K562 (cell line): ENCODE data around the gene PNMA8C. TPM values are rescaled to one million over a fixed set of nuclear protein-coding genes. Genes with fewer than 3 reads are reported as not detected.

Experiments used
- ATAC-seq: fragments of 200-7000 bp; cut with Tn5 transposase; 3 replicates; pipeline ENCODE4 v1.9.1; 2020; ENCODE audit warnings: moderate library complexity
- BruUV-seq: library from RNA; stranded (reverse); fragments of 400-500 nt; replicated peaks from 2 replicates; lab custom pipeline; 2021; lab: Mats Ljungman, UMichigan
- CTCF ChIA-PET: fragments of 300-600 bp; formaldehyde crosslinking; extraction: SDS; loops from one replicate; lab custom pipeline; 2021; ENCODE audit warnings: low intra/inter-chr PET ratio; lab: Yijun Ruan, JAX
- POLR2A ChIA-PET: fragments of 300-600, 350-650 bp; sonication (Branson Sonifier 250); formaldehyde crosslinking; extraction: SDS; loops from one replicate; lab custom pipeline; 2021; ENCODE audit warnings: antibody characterized with exemption, inconsistent platforms; lab: Yijun Ruan, JAX
- DNase-seq, 4 experiments: peaks; one replicate each; pipeline versions ENCODE4 v3.0.0 to v3.0.0-alpha.2; 2011 to 2018; ENCODE audit warnings: low spot score in 3 of 4, mixed read lengths in 3 of 4; ENCODE audit errors: extremely low read depth in 1 of 4
- FAIRE-seq: peaks from 2 replicates; lab custom pipeline; 2011; peaks lifted over from hg19 to GRCh38; lab: Jason Lieb, UNC
- H2AFZ ChIP-seq: 2 replicates; pipeline ENCODE4 v1.6.0; 2011; ENCODE audit warnings: low read depth, low read length, control low read depth, inconsistent platforms
- H3K27ac ChIP-seq: fragments of 200-600 bp; 3 replicates; pipeline ENCODE4 v1.8.0; 2011; ENCODE audit warnings: low read depth, mild to moderate bottlenecking, control low read depth, inconsistent platforms, low read length, moderate library complexity, mixed read lengths; ENCODE audit errors: extremely low read depth
- H3K27me3 ChIP-seq, 2 experiments: fragments of 300-600 bp in 1 of 2; 2 replicates in 1 of 2; 3 replicates in 1 of 2; pipeline versions ENCODE4 v1.6.0 to v1.8.0; 2011; ENCODE audit warnings: inconsistent platforms in 2 of 2, low read length in 2 of 2, mild to moderate bottlenecking in 1 of 2, mixed read lengths in 1 of 2, moderate library complexity in 1 of 2; ENCODE audit not compliant: control insufficient read depth in 2 of 2, insufficient read depth in 2 of 2
- H3K36me3 ChIP-seq: fragments of 300-600 bp; 3 replicates; pipeline ENCODE4 v1.8.0; 2011; ENCODE audit warnings: mild to moderate bottlenecking, low read length, inconsistent platforms; ENCODE audit not compliant: control insufficient read depth, insufficient read depth
- H3K4me1 ChIP-seq, 2 experiments: fragments of 200-600 bp in 1 of 2; replicated peaks in 1 of 2; 2 replicates in 1 of 2; 3 replicates in 1 of 2; pipeline versions ENCODE4 v1.5.1 to v1.8.0; 2011; ENCODE audit warnings: inconsistent platforms in 2 of 2, low read length in 2 of 2, mild to moderate bottlenecking in 1 of 2, mixed read lengths in 1 of 2, moderate library complexity in 1 of 2; ENCODE audit not compliant: control insufficient read depth in 2 of 2, insufficient read depth in 2 of 2
- H3K4me2 ChIP-seq: 2 replicates; pipeline ENCODE4 v1.6.1; 2011; ENCODE audit warnings: low read length, control low read depth, inconsistent platforms, mixed read lengths; ENCODE audit not compliant: insufficient read depth
- H3K4me3 ChIP-seq: fragments of 200-600 bp; sonication (generic), shearing (Covaris generic); 2 replicates; pipeline ENCODE4 v1.5.1; 2016; ENCODE audit warnings: control low read depth, inconsistent platforms
- H3K79me2 ChIP-seq: fragments of 200-600 bp; 3 replicates; pipeline ENCODE4 v1.8.0; 2011; ENCODE audit warnings: low read length, inconsistent platforms; ENCODE audit not compliant: control insufficient read depth, insufficient read depth
- H3K9ac ChIP-seq, 2 experiments: 2 replicates each; pipeline versions ENCODE4 v1.6.0 to v1.6.1; 2011; ENCODE audit warnings: low read depth in 2 of 2, low read length in 2 of 2, control low read depth in 1 of 2, inconsistent platforms in 1 of 2, mild to moderate bottlenecking in 1 of 2, mixed read lengths in 1 of 2; ENCODE audit not compliant: insufficient read depth in 1 of 2
- H3K9me1 ChIP-seq: one replicate; pipeline ENCODE4 v1.6.0; 2011; ENCODE audit warnings: inconsistent platforms, mild to moderate bottlenecking, low read length, moderate library complexity; ENCODE audit not compliant: control insufficient read depth, insufficient read depth
- H3K9me3 ChIP-seq: replicated peaks from 2 replicates; pipeline ENCODE4 v1.5.1; 2011; ENCODE audit warnings: low read depth, low read length, inconsistent platforms; ENCODE audit not compliant: control insufficient read depth, insufficient read depth
- H4K20me1 ChIP-seq: replicated peaks from 2 replicates; pipeline ENCODE4 v1.6.1; 2011; ENCODE audit warnings: low read length, inconsistent platforms, mixed read lengths; ENCODE audit not compliant: control insufficient read depth, insufficient read depth
- GABPB1 ChIP-seq: sonication (generic); formaldehyde crosslinking; IDR thresholded peaks from 2 replicates; pipeline ENCODE4 v1.8.0; 2022; ENCODE audit warnings: mild to moderate bottlenecking, missing genetic modification reagents
- GATAD2B ChIP-seq: fragments of 450-650 bp; IDR thresholded peaks from 2 replicates; pipeline ENCODE4 v1.6.1; 2017; ENCODE audit warnings: mild to moderate bottlenecking, borderline replicate concordance
- HDAC1 ChIP-seq, 2 experiments: fragments of 450-650 bp; IDR thresholded peaks; 2 replicates each; pipeline ENCODE4 v1.6.1; 2016 to 2017; ENCODE audit warnings: inconsistent platforms in 1 of 2, mild to moderate bottlenecking in 1 of 2, moderate library complexity in 1 of 2
- HNRNPH1 ChIP-seq: fragments of 200-400 bp; formaldehyde crosslinking; optimal IDR thresholded peaks from 2 replicates; pipeline ENCODE3; 2017; ENCODE audit warnings: low read depth, mild to moderate bottlenecking, low read length, moderate library complexity
- PRPF4 ChIP-seq: fragments of 200-400 bp; formaldehyde crosslinking; IDR thresholded peaks from one replicate; pipeline ENCODE4 v1.6.1; 2017; ENCODE audit warnings: low read length, low read depth, mild to moderate bottlenecking; ENCODE audit not compliant: insufficient read depth, poor library complexity, severe bottlenecking
- RB1 ChIP-seq: fragments of 450-650 bp; IDR thresholded peaks from 2 replicates; pipeline ENCODE4 v1.6.1; 2017; ENCODE audit warnings: low read depth, mild to moderate bottlenecking
- ZNF583 ChIP-seq: fragments of 250-450 bp; sonication (Bioruptor Pico); IDR thresholded peaks from 2 replicates; pipeline ENCODE4 v1.4.0; 2020
- WGBS: fragments of 100-300 bp; shearing (Covaris generic); methylation state at CpG from one replicate; pipeline ENCODE4 v1.1.6; 2016; ENCODE audit warnings: low coverage, mixed read lengths; ENCODE audit not compliant: insufficient coverage; ENCODE audit errors: missing lambda C conversion rate; 5-methylcytosine and 5-hydroxymethylcytosine counted together
- in situ Hi-C: fragments of 300-500 bp; cut with MboI; formaldehyde crosslinking; loops from 4 replicates; pipeline ENCODE4 v1.15.0; 2018; ENCODE audit warnings: inconsistent platforms, mixed read lengths
- intact Hi-C: fragments of 100-400 bp; cut with micrococcal nuclease; formaldehyde crosslinking; loops from 2 replicates; pipeline ENCODE4 v1.14.2; 2022
- polyA plus RNA-seq, 8 experiments: library from polyadenylated mRNA; depleted of rRNA in 4 of 8; stranded (reverse) in 5 of 8; unstranded in 3 of 8; fragments of >200 nt; fragmentation: Nextera tagmentation in 2 of 8; fragmentation: Illumina TruSeq in 1 of 8; extraction: Ambion mirVana in 2 of 8; extraction: Trizol in 1 of 8; gene quantifications; 2 replicates each; pipeline versions ENCODE4 v1.2.1 to v1.2.3, GENCODE V29; 2011 to 2014; ENCODE audit warnings: inconsistent platforms in 1 of 8, missing spikeins in 1 of 8
- total RNA-seq, 7 experiments: library from RNA; depleted of rRNA in 6 of 7; stranded (reverse); fragments of >200 nt in 6 of 7; fragmentation: Illumina TruSeq in 2 of 7; extraction: Trizol in 2 of 7; gene quantifications; 2 replicates each; pipeline versions ENCODE4 v1.2.1 to v1.2.3, GENCODE V29; 2011 to 2021; ENCODE audit warnings: low replicate concordance in 1 of 7
- TF ChIP-seq, protein P1 (sequence below), 2 experiments: fragments of 450-650 bp in 1 of 2; sonication (generic) in 1 of 2; formaldehyde crosslinking in 1 of 2; IDR thresholded peaks; 2 replicates each; pipeline versions ENCODE4 v1.7.1 to v1.9.0; 2016 to 2022; ENCODE audit warnings: inconsistent platforms in 1 of 2, mild to moderate bottlenecking in 1 of 2, missing genetic modification reagents in 1 of 2
- TF ChIP-seq, protein P2 (sequence below): fragments of 250-450 bp; sonication (Bioruptor Pico); IDR thresholded peaks from 2 replicates; pipeline ENCODE4 v1.5.0; 2021
- TF ChIP-seq, protein P3 (sequence below): fragments of 250-450 bp; sonication (Bioruptor Pico); IDR thresholded peaks from 2 replicates; pipeline ENCODE4 v1.8.0; 2022; ENCODE audit warnings: inconsistent platforms, mild to moderate bottlenecking, moderate library complexity, borderline replicate concordance
- TF ChIP-seq, protein P4 (sequence below): fragments of 250-450 bp; sonication (Bioruptor Pico); IDR thresholded peaks from 2 replicates; pipeline ENCODE4 v1.6.1; 2021; ENCODE audit warnings: mild to moderate bottlenecking

The PNMA8C gene
- total and polyA plus RNA-seq, 9 of the 15 experiments (the other 6 are each of a cell fraction or from before 2014, with no cell fraction given), result 0.04 to 0.05 (median 0.05) TPM; not detected in 6

DNA sequence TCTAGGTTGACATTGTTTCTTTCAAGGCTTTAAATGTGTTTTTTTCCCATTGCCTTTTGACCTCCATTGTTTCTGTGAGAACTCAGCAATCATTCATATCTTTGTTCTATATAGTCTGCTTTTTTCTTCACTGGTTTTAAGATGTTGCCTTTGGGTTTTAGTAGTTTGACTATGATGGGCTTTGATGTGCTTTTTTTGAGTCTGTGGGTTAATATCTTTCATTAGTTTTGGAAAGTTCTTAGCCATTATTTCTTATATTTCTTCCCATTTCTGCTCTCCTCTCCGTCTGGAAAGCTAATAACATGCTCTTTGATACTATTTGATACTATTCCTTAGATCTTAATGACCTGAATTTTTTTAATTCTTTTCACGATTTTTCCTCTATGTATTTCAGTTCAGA lies 48.0 kb downstream of the PNMA8C start:
- in situ Hi-C loops (loop anchor here (5.0 kb wide), 1 partner anchor 98 kb away; no protein-coding TSS in a partner anchor), intact Hi-C loops (no loop called here)
- ChIA-PET CTCF (no interaction called here), POLR2A (no interaction called here)
- no TSS peak for BruUV-seq
- H3K27me3 ChIP-seq, result no peaks in the 10 kb centered on the region
- H3K9me1 ChIP-seq, result no peaks in the 10 kb centered on the region
- no peaks in the 10 kb centered on the region for H4K20me1 ChIP-seq
- H3K9ac ChIP-seq, result no peak overlapping the region
- H2AFZ ChIP-seq, result no peak overlapping the region
- FAIRE-seq, result no peak
- H3K36me3 ChIP-seq, result peaks cover 93% of the 10 kb centered on the region
- H3K27ac ChIP-seq, result no peak overlapping the region
- H3K4me1 ChIP-seq, result no peaks in the 10 kb centered on the region
- DNase-seq, result no peak
- no peak overlapping the region for H3K4me2 ChIP-seq
- H3K79me2 ChIP-seq, result 0 out of 3 replicates have a peak, but pooled peaks cover 3% of the 10 kb centered on the region
- no peaks in the 10 kb centered on the region for H3K9me3 ChIP-seq
- TF ChIP-seq HNRNPH1 (no peak), RB1 (no peak), PRPF4 (no peak), ZNF583 (CRISPR knock-in tag) (no peak), GATAD2B (no peak), HDAC1 (IDR thresholded peaks at IDR 0.05) (no peak), GABPB1 (CRISPR knock-in tag) (no peak)
- TF ChIP-seq, protein P1, sequence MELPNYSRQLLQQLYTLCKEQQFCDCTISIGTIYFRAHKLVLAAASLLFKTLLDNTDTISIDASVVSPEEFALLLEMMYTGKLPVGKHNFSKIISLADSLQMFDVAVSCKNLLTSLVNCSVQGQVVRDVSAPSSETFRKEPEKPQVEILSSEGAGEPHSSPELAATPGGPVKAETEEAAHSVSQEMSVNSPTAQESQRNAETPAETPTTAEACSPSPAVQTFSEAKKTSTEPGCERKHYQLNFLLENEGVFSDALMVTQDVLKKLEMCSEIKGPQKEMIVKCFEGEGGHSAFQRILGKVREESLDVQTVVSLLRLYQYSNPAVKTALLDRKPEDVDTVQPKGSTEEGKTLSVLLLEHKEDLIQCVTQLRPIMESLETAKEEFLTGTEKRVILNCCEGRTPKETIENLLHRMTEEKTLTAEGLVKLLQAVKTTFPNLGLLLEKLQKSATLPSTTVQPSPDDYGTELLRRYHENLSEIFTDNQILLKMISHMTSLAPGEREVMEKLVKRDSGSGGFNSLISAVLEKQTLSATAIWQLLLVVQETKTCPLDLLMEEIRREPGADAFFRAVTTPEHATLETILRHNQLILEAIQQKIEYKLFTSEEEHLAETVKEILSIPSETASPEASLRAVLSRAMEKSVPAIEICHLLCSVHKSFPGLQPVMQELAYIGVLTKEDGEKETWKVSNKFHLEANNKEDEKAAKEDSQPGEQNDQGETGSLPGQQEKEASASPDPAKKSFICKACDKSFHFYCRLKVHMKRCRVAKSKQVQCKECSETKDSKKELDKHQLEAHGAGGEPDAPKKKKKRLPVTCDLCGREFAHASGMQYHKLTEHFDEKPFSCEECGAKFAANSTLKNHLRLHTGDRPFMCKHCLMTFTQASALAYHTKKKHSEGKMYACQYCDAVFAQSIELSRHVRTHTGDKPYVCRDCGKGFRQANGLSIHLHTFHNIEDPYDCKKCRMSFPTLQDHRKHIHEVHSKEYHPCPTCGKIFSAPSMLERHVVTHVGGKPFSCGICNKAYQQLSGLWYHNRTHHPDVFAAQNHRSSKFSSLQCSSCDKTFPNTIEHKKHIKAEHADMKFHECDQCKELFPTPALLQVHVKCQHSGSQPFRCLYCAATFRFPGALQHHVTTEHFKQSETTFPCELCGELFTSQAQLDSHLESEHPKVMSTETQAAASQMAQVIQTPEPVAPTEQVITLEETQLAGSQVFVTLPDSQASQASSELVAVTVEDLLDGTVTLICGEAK (IDR thresholded peaks at IDR 0.05), result no peak
- TF ChIP-seq, protein P1 (CRISPR knock-in tag; IDR thresholded peaks at IDR 0.05), result no peak
- TF ChIP-seq, protein P2, sequence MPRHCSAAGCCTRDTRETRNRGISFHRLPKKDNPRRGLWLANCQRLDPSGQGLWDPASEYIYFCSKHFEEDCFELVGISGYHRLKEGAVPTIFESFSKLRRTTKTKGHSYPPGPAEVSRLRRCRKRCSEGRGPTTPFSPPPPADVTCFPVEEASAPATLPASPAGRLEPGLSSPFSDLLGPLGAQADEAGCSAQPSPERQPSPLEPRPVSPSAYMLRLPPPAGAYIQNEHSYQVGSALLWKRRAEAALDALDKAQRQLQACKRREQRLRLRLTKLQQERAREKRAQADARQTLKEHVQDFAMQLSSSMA (CRISPR knock-in tag), result no peak
- TF ChIP-seq, protein P3, sequence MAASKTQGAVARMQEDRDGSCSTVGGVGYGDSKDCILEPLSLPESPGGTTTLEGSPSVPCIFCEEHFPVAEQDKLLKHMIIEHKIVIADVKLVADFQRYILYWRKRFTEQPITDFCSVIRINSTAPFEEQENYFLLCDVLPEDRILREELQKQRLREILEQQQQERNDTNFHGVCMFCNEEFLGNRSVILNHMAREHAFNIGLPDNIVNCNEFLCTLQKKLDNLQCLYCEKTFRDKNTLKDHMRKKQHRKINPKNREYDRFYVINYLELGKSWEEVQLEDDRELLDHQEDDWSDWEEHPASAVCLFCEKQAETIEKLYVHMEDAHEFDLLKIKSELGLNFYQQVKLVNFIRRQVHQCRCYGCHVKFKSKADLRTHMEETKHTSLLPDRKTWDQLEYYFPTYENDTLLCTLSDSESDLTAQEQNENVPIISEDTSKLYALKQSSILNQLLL, result no peak
- TF ChIP-seq, protein P4, sequence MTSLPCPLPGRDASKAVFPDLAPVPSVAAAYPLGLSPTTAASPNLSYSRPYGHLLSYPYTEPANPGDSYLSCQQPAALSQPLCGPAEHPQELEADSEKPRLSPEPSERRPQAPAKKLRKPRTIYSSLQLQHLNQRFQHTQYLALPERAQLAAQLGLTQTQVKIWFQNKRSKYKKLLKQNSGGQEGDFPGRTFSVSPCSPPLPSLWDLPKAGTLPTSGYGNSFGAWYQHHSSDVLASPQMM (CRISPR knock-in tag), result no peak
- no peak overlapping the region for H3K4me3 ChIP-seq
- WGBS, result 83% methylated on average over 2 of the region's 2 CpGs
- no peak for ATAC-seq
